ENCODE data around the gene RGS12.

GRCh38 chr4:3249711-3250437 lies 42.9 kb upstream of the RGS12 start:
- TF ChIP-seq CTCF (IDR thresholded peaks at IDR 0.05) (no peak), POLR2A (IDR thresholded peaks at IDR 0.05) (no peak), POLR2AphosphoS5 (IDR thresholded peaks at IDR 0.05; ENCODE audit: insufficient read depth in 1 of 2, low read depth in 1 of 2) (no peak)

Data from vagina (tissue), 2 donors.